ENCODE data around the gene TRIM63.

Gene TRIM63

GRCh38 chr1:26084091-26084561 lies 16.7 kb upstream of the TRIM63 start:
- no peak for DNase-seq

- DNase-seq, result no peak
Measured at GRCh38 chr1:26083208-26083607, 15.8 kb upstream of the TRIM63 start.

- no peak for DNase-seq
Measured at GRCh38 chr1:26082020-26082350, 14.6 kb upstream of the TRIM63 start.

GRCh38 chr1:26081267-26082019 lies 14.0 kb upstream of the TRIM63 start:
- DNase-seq, result no peak

GRCh38 chr1:26079960-26080814 lies 12.8 kb upstream of the TRIM63 start:
- no peak for DNase-seq

GRCh38 chr1:26079178-26079563 lies 11.7 kb upstream of the TRIM63 start:
- DNase-seq, result no peak

- DNase-seq, result no peak
Measured at GRCh38 chr1:26078286-26079177, 11.1 kb upstream of the TRIM63 start.

- no peak for DNase-seq
Measured at GRCh38 chr1:26077524-26077923, 10.1 kb upstream of the TRIM63 start.

- no peak for DNase-seq
Measured at GRCh38 chr1:26075421-26076144, 8.2 kb upstream of the TRIM63 start.

GRCh38 chr1:26072305-26072704 lies 4.9 kb upstream of the TRIM63 start:
- no peak for DNase-seq

GRCh38 chr1:26070963-26071342 lies 3.5 kb upstream of the TRIM63 start:
- DNase-seq, result no peak

GRCh38 chr1:26070296-26070962 lies 3.0 kb upstream of the TRIM63 start:
- no peak for DNase-seq

GRCh38 chr1:26069941-26070295 lies 2.5 kb upstream of the TRIM63 start:
- DNase-seq, result no peak

GRCh38 chr1:26066857-26067256 lies 573 bp downstream of the TRIM63 start:
- DNase-seq, result peak; percentile 80

GRCh38 chr1:26066160-26066559 lies 1.3 kb downstream of the TRIM63 start:
- DNase-seq, result no peak

- no peak for DNase-seq
Measured at GRCh38 chr1:26064553-26064952, 2.9 kb downstream of the TRIM63 start.

GRCh38 chr1:26060832-26061574 lies 6.4 kb downstream of the TRIM63 start:
- DNase-seq, result no peak

GRCh38 chr1:26059906-26060305 lies 7.5 kb downstream of the TRIM63 start:
- no peak for DNase-seq

GRCh38 chr1:26058052-26058595 lies 9.3 kb downstream of the TRIM63 start:
- DNase-seq, result no peak

GRCh38 chr1:26057189-26057588 lies 10.2 kb downstream of the TRIM63 start:
- no peak for DNase-seq

- DNase-seq, result no peak
Measured at GRCh38 chr1:26055041-26055440, 12.4 kb downstream of the TRIM63 start.
